A673 (cell line): ENCODE measurements around the gene ANKMY1.

Experiments used
- EZH2 ChIP-seq: fragments of 200-600 bp; sonication (generic); IDR thresholded peaks from 2 replicates; pipeline ENCODE4 v1.6.1; 2017; ENCODE audit warnings: borderline replicate concordance, low read depth, mild to moderate bottlenecking, mixed read lengths, antibody characterized with exemption, low read length; ENCODE audit not compliant: poor library complexity, severe bottlenecking
- TF ChIP-seq, protein P1 (sequence below): fragments of 300-800, 200-600 bp; sonication (generic); conservative IDR thresholded peaks from 2 replicates; pipeline ENCODE4 v1.5.1; 2017; ENCODE audit warnings: low read depth, mild to moderate bottlenecking, antibody characterized with exemption, low read length, moderate library complexity, mixed read lengths

DNA sequence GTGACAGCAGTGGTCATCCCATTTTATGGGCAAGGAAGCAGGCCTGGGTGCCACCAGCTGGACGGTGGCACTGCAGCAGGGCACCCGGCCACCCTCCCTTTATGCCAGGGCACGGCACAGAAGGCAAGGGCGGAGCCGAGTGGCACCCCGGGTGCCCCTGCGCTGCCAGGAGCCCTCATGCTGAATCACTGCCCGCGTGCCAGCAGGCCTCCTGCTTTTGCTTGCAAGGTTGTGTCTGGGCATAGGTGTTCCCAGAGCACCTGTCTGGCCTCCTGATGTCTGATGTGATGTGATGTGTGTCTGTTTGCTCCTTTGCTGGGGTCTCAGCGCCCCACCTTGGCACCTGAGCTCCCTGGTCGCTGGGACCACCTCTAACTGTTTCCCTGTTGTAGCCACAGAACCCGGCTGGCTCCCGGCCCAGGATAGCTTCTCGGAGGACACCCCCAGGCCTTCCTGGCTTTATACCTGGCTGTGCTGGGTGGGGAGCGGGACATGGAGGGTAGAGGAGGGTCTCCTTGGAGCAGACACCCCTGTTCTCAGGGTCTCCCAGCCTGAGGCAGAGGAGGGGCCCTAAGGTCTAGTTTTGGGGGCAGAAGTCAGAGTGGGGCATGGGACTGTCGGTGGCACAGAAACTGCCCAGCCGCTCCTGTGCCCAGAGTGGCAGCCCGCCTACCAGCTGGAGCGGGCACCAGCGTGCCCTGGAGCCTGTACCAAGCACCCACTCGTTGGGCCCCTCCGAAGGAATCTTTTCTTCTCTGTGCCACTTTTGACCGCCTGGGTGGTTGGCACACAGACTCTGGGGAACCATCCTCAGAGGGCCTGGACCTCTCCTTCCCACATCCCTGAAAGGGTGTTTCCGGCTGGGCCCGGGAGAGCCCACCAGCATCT is 118.7 kb downstream of the ANKMY1 start:
- TF ChIP-seq, protein P1, sequence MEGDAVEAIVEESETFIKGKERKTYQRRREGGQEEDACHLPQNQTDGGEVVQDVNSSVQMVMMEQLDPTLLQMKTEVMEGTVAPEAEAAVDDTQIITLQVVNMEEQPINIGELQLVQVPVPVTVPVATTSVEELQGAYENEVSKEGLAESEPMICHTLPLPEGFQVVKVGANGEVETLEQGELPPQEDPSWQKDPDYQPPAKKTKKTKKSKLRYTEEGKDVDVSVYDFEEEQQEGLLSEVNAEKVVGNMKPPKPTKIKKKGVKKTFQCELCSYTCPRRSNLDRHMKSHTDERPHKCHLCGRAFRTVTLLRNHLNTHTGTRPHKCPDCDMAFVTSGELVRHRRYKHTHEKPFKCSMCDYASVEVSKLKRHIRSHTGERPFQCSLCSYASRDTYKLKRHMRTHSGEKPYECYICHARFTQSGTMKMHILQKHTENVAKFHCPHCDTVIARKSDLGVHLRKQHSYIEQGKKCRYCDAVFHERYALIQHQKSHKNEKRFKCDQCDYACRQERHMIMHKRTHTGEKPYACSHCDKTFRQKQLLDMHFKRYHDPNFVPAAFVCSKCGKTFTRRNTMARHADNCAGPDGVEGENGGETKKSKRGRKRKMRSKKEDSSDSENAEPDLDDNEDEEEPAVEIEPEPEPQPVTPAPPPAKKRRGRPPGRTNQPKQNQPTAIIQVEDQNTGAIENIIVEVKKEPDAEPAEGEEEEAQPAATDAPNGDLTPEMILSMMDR = no peak
- TF ChIP-seq EZH2 = no peak
